Activated CD8-positive, alpha-beta memory T cell treated with anti-CD3 and anti-CD28 coated beads, Interleukin-2, amount 10 ng/mL, durations not matched to agents 7 days and 5 days (primary cell): ENCODE measurements around the gene TANGO2. TPM values are rescaled to one million over a fixed set of nuclear protein-coding genes. Genes with fewer than 3 reads are reported as not detected.
A peak's percentile ranks its signal among the peaks of the same experiment; 100 is the strongest.

Source experiments
- microRNA-seq: library from miRNA; unstranded; fragments of <30 nt; microRNA quantifications from one replicate; pipeline ENCODE4 v1.2.0, GENCODE V29; 2022
- total RNA-seq, 2 experiments: library from RNA; stranded (reverse); gene quantifications; one replicate each; pipeline ENCODE4 v1.2.3, GENCODE V29; 2021

The TANGO2 gene
- total RNA-seq, 2 experiments from 2014 or later, result 36.7 to 44.5 TPM

Small RNAs within 50 kb of the gene (microRNA-seq; reads per million reads assigned to microRNA genes)
- gene MIR185 (2,113 reads per million, percentile 88 among the genes with 10 or more reads in this experiment), gene MIR6816 (1.7 reads per million)

Other genes starting within 250 kb of the TANGO2 start
- 10 to 100 TPM; 13.7 to 14.7 TPM for gene GNB1L, start 166.2 kb upstream of the TANGO2 start, total RNA-seq
- 10 to 100 TPM; 12.8 to 15.9 TPM for gene RTL10, start 166.2 kb upstream of the TANGO2 start, total RNA-seq
- gene COMT, start 79.3 kb upstream of the TANGO2 start, total RNA-seq, result 10 to 100 TPM; 92.6 to 95.3 TPM
- 10 to 100 TPM; 20.5 to 23.1 TPM for gene TXNRD2, start 79.3 kb upstream of the TANGO2 start, total RNA-seq
- under 1 TPM; 0.50 to 0.70 TPM for gene ARVCF, start 4.3 kb upstream of the TANGO2 start, total RNA-seq
- gene DGCR8, start 59.1 kb downstream of the TANGO2 start, total RNA-seq, result 10 to 100 TPM; 70.4 to 71.9 TPM
- 100 to 1,000 TPM; 318 to 345 TPM for gene RANBP1, start 95.0 kb downstream of the TANGO2 start, total RNA-seq
- gene TRMT2A, start 96.1 kb downstream of the TANGO2 start, total RNA-seq, result 100 to 1,000 TPM in 1 of 2 experiments, 10 to 100 TPM in 1; 98.1 to 140 TPM
- 10 to 100 TPM; 57.9 to 66.3 TPM for gene ZDHHC8, start 110.7 kb downstream of the TANGO2 start, total RNA-seq
- gene CCDC188, start 129.9 kb downstream of the TANGO2 start, total RNA-seq, result not detected
- gene RTN4R, start 247.2 kb downstream of the TANGO2 start, total RNA-seq, result 1 to 10 TPM; 1.4 to 2.5 TPM